ENCODE results near the gene PSMF1.

- no peak for TF ChIP-seq NCOA4 (IDR thresholded peaks at IDR 0.05; ENCODE audit: partially characterized antibody)
- no peak for TF ChIP-seq RNF2 (IDR thresholded peaks at IDR 0.05)
Measured at GRCh38 chr20:1155342-1155741, 36.9 kb downstream of the PSMF1 start.
